ENCODE results near the gene SNRPD3.
"Not testable (repeated sequence)": the region's sequence is repeated elsewhere in the genome, so short reads cannot be mapped to it uniquely, and the experiment has no call there.

Gene SNRPD3

GRCh38 chr22:24593836-24594568 lies 38.2 kb downstream of the SNRPD3 start:
- no peak for TF ChIP-seq CTCF (IDR thresholded peaks at IDR 0.05)
- peak overlapping the region in 1 of 2 donors; percentile 31 for H3K27ac ChIP-seq
- no peak for DNase-seq (ENCODE audit: low spot score)
- H3K4me3 ChIP-seq = no peak overlapping the region

DNA sequence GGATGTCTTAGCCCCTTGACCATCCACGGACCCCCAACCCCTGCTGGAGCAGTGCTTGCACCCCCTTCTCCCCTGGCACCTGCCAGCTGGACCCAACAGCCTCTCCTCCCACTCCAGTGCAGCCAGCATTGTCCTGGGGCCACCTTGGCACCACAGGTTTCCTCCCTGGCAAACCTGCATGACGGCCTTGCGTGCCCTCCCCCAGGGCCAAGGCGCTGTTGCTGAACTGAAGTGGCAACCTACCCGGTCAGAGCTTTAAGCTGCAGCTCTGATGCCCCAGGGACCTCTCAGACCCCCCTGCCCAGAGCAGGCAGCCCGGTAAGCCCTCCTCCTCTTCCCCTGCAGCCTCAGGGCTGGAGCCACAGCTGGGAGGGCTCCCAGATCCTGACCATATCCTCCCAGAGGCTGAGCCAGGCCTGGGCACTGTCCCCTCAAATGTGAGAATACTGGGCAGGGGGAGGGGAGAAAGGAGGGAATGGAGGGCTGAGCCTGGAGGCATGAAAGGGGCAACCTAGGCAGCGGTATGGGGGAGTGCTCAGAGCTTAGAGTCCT lies 38.8 kb downstream of the SNRPD3 start:
- no peak overlapping the region for H3K27ac ChIP-seq
- no peak overlapping the region for H3K4me3 ChIP-seq
- DNase-seq (ENCODE audit: low spot score) = no peak
- TF ChIP-seq CTCF (IDR thresholded peaks at IDR 0.05) = no peak

DNA sequence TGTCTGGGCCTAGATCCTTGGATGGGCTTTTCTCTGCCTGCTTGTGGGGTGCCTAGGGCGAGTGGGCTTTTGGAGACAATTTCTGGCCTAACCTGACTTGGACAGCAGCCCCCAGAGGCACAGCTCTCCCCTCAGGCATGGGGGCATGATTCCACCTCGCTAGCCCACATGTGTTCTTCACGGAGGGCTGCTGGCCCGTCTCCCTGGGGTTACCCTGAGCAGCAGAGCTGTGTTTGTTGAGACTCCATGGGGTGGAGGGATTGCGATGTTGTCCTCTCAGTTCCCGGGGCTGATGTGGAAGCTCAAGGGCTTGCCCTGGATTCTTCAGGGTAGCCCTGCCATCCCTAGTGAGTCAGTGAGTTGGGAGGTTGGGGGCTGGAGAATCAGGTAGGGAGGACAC lies 39.4 kb downstream of the SNRPD3 start:
- Histone ChIP-seq H3K27ac (no peak overlapping the region), H3K4me3 (no peak overlapping the region)
- no peak for TF ChIP-seq CTCF (IDR thresholded peaks at IDR 0.05)
- DNase-seq (ENCODE audit: low spot score) = no peak

- Histone ChIP-seq H3K4me3 (no peak overlapping the region), H3K27ac (no peak overlapping the region)
- DNase-seq (ENCODE audit: low spot score) = no peak
- no peak for TF ChIP-seq CTCF (IDR thresholded peaks at IDR 0.05)
Observed at GRCh38 chr22:24595863-24596262, 40.1 kb downstream of the SNRPD3 start.

- not testable (repeated sequence) for H3K4me3 ChIP-seq; DNase-seq (ENCODE audit: low spot score); H3K27ac ChIP-seq
Observed at GRCh38 chr22:24597076-24597475, 41.3 kb downstream of the SNRPD3 start.

- DNase-seq (ENCODE audit: low spot score) = no peak
- TF ChIP-seq CTCF (IDR thresholded peaks at IDR 0.05) = no peak
- Histone ChIP-seq H3K4me3 (no peak overlapping the region), H3K27ac (no peak overlapping the region)
Observed at GRCh38 chr22:24599514-24599913, 43.7 kb downstream of the SNRPD3 start.

GRCh38 chr22:24599958-24600715 lies 44.3 kb downstream of the SNRPD3 start:
- H3K27ac ChIP-seq; H3K4me3 ChIP-seq; DNase-seq (ENCODE audit: low spot score): not testable (repeated sequence)
